AG04449 (cell line): ENCODE measurements around the gene HAPSTR1.

Source experiments
- CTCF ChIA-PET: fragments of 350-600 bp; formaldehyde crosslinking; extraction: SDS; loops from one replicate; lab custom pipeline; 2021; ENCODE audit warnings: antibody characterized with exemption; lab: Yijun Ruan, JAX
- POLR2A ChIA-PET: fragments of 400-600, 350-600 bp; formaldehyde crosslinking; extraction: SDS; loops from one replicate; lab custom pipeline; 2020; ENCODE audit warnings: antibody characterized with exemption, inconsistent platforms; lab: Yijun Ruan, JAX
- DNase-seq: peaks from one replicate; pipeline ENCODE4 v3.0.0-alpha.2; 2010; ENCODE audit warnings: low read depth, low spot score
- H3K4me3 ChIP-seq: 2 replicates; pipeline ENCODE4 v1.5.1; 2011; ENCODE audit warnings: low read depth, mild to moderate bottlenecking, control low read depth, low read length
- TF ChIP-seq, protein P1 (sequence below): IDR thresholded peaks from one replicate; pipeline ENCODE4 v1.5.1; 2011; ENCODE audit warnings: mild to moderate bottlenecking, moderate library complexity, low read length, control low read depth, inconsistent platforms; ENCODE audit not compliant: insufficient read depth; ENCODE audit errors: missing control alignments

The HAPSTR1 gene

DNA sequence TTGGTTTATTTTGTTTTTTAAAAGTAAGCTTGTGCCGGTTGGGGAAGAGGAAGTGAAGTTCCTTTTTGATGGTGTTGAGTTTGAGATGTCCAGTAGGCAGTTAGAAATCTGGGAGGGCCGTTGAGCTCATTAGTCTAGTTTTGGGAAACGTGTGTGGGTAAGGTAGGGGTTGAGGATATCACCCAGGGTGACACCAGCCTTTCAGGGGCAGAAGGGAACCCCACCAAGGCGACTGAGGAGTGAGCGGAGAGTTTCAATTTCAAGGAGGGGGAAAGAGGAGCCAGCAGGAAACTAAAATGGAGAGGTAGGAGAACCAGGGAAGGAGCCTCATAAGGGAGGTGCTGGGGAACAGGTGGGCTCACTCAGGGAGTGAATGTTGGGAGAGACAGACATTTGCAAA, 22.7 kb downstream of the HAPSTR1 start:
- ChIA-PET CTCF (no interaction called here), POLR2A (no interaction called here)
- TF ChIP-seq, protein P1, sequence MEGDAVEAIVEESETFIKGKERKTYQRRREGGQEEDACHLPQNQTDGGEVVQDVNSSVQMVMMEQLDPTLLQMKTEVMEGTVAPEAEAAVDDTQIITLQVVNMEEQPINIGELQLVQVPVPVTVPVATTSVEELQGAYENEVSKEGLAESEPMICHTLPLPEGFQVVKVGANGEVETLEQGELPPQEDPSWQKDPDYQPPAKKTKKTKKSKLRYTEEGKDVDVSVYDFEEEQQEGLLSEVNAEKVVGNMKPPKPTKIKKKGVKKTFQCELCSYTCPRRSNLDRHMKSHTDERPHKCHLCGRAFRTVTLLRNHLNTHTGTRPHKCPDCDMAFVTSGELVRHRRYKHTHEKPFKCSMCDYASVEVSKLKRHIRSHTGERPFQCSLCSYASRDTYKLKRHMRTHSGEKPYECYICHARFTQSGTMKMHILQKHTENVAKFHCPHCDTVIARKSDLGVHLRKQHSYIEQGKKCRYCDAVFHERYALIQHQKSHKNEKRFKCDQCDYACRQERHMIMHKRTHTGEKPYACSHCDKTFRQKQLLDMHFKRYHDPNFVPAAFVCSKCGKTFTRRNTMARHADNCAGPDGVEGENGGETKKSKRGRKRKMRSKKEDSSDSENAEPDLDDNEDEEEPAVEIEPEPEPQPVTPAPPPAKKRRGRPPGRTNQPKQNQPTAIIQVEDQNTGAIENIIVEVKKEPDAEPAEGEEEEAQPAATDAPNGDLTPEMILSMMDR: no peak
- no peak overlapping the region for H3K4me3 ChIP-seq
- no peak for DNase-seq

DNA sequence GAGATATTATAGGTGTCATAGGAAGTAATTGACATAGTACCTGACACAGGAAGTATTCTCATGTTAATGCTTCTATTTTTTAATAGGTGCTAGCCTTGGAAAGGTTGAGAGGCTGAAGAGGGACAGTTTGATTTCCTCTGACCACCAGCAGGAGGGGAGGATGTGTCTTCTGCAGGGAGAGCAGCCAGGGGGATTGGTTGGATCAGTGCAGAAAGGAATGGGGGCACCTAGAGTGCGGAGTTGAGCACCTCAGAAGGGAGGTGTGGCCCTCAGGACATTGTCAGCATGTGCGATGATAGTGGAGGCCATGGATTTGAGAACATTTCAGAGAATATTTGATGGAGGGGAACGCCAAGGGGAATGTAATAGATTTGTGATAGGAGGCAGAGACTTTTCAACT, 23.4 kb downstream of the HAPSTR1 start:
- TF ChIP-seq, protein P1: no peak
- no peak overlapping the region for H3K4me3 ChIP-seq
- no peak for DNase-seq
- POLR2A ChIA-PET: no interaction called here
- CTCF ChIA-PET: no interaction called here

DNA sequence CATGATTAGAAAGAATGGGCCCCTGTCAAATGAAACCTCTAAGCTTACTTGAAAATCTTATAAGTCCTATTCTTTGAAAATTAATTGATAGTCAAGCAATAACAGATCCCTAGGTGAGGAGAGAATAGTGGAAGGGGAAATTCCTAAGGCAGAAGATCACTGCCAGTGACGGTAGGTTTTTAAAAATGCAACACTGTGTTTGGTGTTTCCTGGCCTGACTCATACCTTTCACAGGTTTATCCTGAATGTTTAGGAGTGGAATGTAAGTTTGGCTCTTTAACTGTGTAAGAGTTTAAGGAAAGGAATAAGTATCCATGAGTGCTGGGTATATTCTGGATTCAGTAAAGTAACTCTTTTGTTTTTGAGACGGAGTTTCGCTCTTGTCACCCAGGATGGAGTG, 23.8 kb downstream of the HAPSTR1 start:
- no peak overlapping the region for H3K4me3 ChIP-seq
- DNase-seq: no peak
- POLR2A ChIA-PET: no interaction called here

DNA sequence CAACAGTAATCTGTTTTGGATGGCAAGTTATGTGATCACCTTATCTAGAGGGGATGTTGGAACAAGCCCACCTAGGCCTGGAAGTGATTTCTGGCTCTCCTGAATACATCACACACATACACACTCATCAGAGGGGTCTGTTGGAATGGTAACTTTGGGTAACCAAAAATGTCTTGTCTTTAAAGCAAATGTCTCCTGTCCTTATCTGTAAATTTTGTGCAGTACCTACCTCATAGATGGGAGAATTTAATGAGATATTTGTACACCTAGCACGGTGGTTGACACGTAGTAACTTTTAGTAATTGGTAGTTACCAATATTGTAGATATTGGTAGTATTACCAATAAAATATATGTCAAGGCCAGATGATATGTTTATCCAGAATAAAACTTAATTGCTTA, 24.7 kb downstream of the HAPSTR1 start:
- TF ChIP-seq, protein P1: no peak
- no peak for DNase-seq
- POLR2A ChIA-PET: no interaction called here
- no peak overlapping the region for H3K4me3 ChIP-seq
- CTCF ChIA-PET: no interaction called here

More for the DNA sequence above, 23.8 kb downstream of the HAPSTR1 start:
- CTCF ChIA-PET: no interaction called here
- TF ChIP-seq, protein P1: no peak

DNA sequence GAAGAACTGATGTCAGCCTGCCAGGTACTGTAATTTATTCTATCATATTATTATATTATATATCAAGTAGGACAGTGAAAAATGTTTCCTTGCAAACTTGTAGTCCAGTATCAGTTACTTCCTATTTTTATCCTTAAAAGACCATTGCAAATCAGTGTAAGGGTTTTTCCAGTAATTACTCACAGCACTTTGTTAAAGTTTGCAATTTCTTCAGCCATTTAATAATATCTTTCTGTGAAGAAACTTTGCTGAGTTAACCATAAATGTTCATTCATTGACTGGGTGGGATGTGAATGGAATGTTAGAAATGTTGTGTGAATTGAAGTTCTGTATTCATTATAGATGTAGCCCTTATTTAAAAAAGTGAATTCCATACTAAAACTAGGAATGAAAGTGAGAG, 26.7 kb downstream of the HAPSTR1 start:
- H3K4me3 ChIP-seq: no peak overlapping the region
- TF ChIP-seq, protein P1: no peak
- ChIA-PET POLR2A (no interaction called here), CTCF (interaction anchor here (0.7 kb wide), 1 partner anchor 16 kb away, joined by 3 read pairs; no protein-coding TSS in a partner anchor)
- no peak for DNase-seq

DNA sequence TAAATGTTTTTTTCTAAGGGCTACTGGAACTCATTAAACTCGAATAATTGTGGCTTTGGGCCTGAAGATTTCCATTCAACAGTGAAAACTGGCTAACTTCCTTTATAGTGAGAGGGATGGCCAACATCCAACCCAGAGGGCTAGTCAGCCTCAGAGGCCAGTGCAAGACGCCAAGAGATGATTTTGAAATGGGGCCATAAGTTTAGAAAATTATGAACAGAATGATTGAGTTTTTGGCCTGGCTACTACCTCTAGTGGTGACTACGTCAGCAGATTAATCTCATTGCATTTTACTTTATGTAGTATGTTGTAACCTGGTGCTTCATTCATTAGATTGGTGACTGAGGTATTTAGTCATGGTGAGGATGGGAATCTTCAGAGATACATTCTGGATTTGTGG, 28.4 kb downstream of the HAPSTR1 start:
- POLR2A ChIA-PET: interaction anchor here (1.3 kb wide), 1 partner anchor 29 kb away, joined by 5 read pairs; the partner anchor contains the start of gene HAPSTR1
- DNase-seq: peak; percentile 72
- CTCF ChIA-PET: interaction anchor here (0.6 to 1.9 kb wide), 5 partner anchors 18 to 239 kb away, joined by 3 to 6 read pairs (median 3); no protein-coding TSS in a partner anchor

More for the DNA sequence above, 28.4 kb downstream of the HAPSTR1 start:
- TF ChIP-seq, protein P1: no peak
- H3K4me3 ChIP-seq: no peak overlapping the region
